Upper lobe of right lung (tissue), 1 donor: Measurements from ENCODE around the gene MAN2B2. TPM values are rescaled to one million over a fixed set of nuclear protein-coding genes. Genes with fewer than 3 reads are reported as not detected.
A peak's percentile ranks its signal among the peaks of the same experiment; 100 is the strongest.

ENCODE experiments used
- ATAC-seq: fragments of 200-7000 bp; cut with Tn5 transposase; one replicate; pipeline ENCODE4 v1.9.1; 2020; ENCODE audit warnings: mild to moderate bottlenecking, moderate library complexity
- DNase-seq: peaks from one replicate; pipeline ENCODE4 v3.0.0-alpha.2; 2020
- H3K27ac ChIP-seq: fragments of 200-600 bp; one replicate; pipeline ENCODE4 v1.8.0; 2022
- H3K27me3 ChIP-seq: fragments of 200-600 bp; one replicate; pipeline ENCODE4 v1.8.0; 2022; ENCODE audit warnings: mild to moderate bottlenecking
- H3K36me3 ChIP-seq: fragments of 200-600 bp; one replicate; pipeline ENCODE4 v1.8.0; 2022
- H3K4me1 ChIP-seq: fragments of 200-600 bp; one replicate; pipeline ENCODE4 v1.8.0; 2022
- H3K4me3 ChIP-seq: fragments of 200-600 bp; one replicate; pipeline ENCODE4 v1.8.0; 2022; ENCODE audit warnings: mild to moderate bottlenecking
- H3K9me3 ChIP-seq: fragments of 200-600 bp; one replicate; pipeline ENCODE4 v1.8.0; 2022
- CTCF ChIP-seq: fragments of 200-600 bp; IDR thresholded peaks from one replicate; pipeline ENCODE4 v1.8.0; 2022; ENCODE audit warnings: antibody characterized with exemption
- intact Hi-C: fragments of 100-400 bp; cut with DNase I; formaldehyde crosslinking; loops from one replicate; pipeline ENCODE4 v1.11.0; 2022
- total RNA-seq: library from RNA; stranded (reverse); fragmentation: NEBNext Ultra II Directional; extraction: Animal tissue kit (Norgen Biotek cat#: 25700); gene quantifications from one replicate; pipeline ENCODE4 v1.2.1, GENCODE V29; 2021
- donor health status: DM: no; HTN: yes; CAD: no; lungs with severe emphysema.

MAN2B2 gene
- total RNA-seq, 1 donor from 2014 or later = 39.6 TPM

GRCh38 chr4:6632125-6632524 lies 57.1 kb downstream of the MAN2B2 start:
- DNase-seq = no peak
- intact Hi-C loops = no loop called here
- no peak for ATAC-seq

DNA sequence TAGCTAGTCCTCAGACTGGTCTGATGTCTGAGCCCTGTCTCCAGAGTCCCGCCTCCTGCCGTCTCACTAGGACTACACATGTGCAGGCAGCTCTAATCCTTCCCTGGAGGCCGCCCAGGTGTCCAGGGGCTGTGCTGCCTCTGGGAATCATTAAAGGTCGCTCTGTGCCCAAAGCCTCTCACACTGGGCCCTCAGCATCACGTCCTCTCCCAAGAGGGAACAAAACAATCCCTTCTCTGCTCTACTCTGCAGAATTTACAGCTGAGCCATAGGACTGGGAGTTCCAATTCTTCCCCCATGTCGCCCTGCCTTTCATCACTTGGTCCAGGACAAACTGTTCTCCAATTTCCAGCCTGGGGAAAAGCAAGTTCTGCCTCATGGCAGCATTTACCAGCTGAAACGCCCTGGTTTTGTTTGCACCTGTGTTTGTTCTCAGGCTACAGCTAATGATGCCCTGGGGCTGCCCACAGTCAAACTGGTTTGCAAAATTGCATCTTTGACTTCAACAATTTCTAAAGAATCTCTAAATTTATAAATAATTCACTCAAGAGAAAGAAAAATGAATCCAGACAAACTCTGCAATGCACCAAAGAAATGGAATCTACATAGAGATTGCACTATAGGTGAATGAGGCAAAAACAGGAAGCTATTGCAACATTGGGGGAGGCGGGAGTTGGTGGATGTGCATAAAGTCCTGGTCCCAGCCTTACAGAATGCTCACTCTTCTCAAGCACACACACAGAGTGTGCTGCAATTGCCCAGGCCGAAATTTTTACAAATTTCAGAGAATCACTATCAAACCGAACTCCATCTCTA lies 58.3 kb downstream of the MAN2B2 start:
- no peak for TF ChIP-seq CTCF
- Histone ChIP-seq H3K36me3 (no peaks in the 10 kb centered on the region), H3K9me3 (no peaks in the 10 kb centered on the region), H3K4me3 (no peak overlapping the region), H3K4me1 (no peaks in the 10 kb centered on the region), H3K27ac (no peak overlapping the region), H3K27me3 (no peaks in the 10 kb centered on the region)
- DNase-seq = no peak
- intact Hi-C loops = no loop called here
- ATAC-seq = peak; percentile 73

More at GRCh38 chr4:6632125-6632524, 57.1 kb downstream of the MAN2B2 start:
- Histone ChIP-seq H3K9me3 (no peaks in the 10 kb centered on the region), H3K27ac (no peak overlapping the region), H3K36me3 (no peaks in the 10 kb centered on the region), H3K27me3 (no peaks in the 10 kb centered on the region), H3K4me3 (no peak overlapping the region), H3K4me1 (no peaks in the 10 kb centered on the region)
- no peak for TF ChIP-seq CTCF

GRCh38 chr4:6634746-6635145 lies 59.8 kb downstream of the MAN2B2 start:
- no peak overlapping the region for H3K27ac ChIP-seq
- DNase-seq (no peak), ATAC-seq (no peak)
- TF ChIP-seq CTCF = no peak
- H3K27me3 ChIP-seq = no peaks in the 10 kb centered on the region
- H3K4me3 ChIP-seq = no peak overlapping the region
- no peaks in the 10 kb centered on the region for H3K9me3 ChIP-seq
- H3K36me3 ChIP-seq = no peaks in the 10 kb centered on the region
- peaks cover 3% of the 10 kb centered on the region for H3K4me1 ChIP-seq
- intact Hi-C loops = no loop called here

GRCh38 chr4:6639137-6639680 lies 64.2 kb downstream of the MAN2B2 start:
- Histone ChIP-seq H3K9me3 (no peaks in the 10 kb centered on the region), H3K36me3 (peaks cover 15% of the 10 kb centered on the region), H3K4me3 (no peak overlapping the region), H3K4me1 (peaks cover 20% of the 10 kb centered on the region), H3K27me3 (no peaks in the 10 kb centered on the region), H3K27ac (no peak overlapping the region)
- intact Hi-C loops = no loop called here
- no peak for TF ChIP-seq CTCF
- DNase-seq (no peak), ATAC-seq (no peak)

- TF ChIP-seq CTCF = no peak
- Histone ChIP-seq H3K9me3 (no peaks in the 10 kb centered on the region), H3K36me3 (peaks cover 15% of the 10 kb centered on the region), H3K27ac (peak within 1 kb of the TSS; percentile 96), H3K4me1 (peaks cover 20% of the 10 kb centered on the region), H3K4me3 (peak within 1 kb of the TSS; percentile 86), H3K27me3 (no peaks in the 10 kb centered on the region)
- DNase-seq (peak; percentile 97), ATAC-seq (peak; percentile 99)
- intact Hi-C loops = no loop called here
These were observed 65.5 kb downstream of the MAN2B2 start, which contains the start of gene MRFAP1 for GRCh38 chr4:6640292-6641163. TSS of gene MRFAP1 (plus strand) at chr4:6640685. CDS start at chr4:6640863, 178 bp downstream.
